Measurements from ENCODE around the gene CLASP2. TPM values are rescaled to one million over a fixed set of nuclear protein-coding genes. Genes with fewer than 3 reads are reported as not detected.

The CLASP2 gene
- total and polyA plus RNA-seq, 2 of the 4 experiments (the other 2 are of a cell fraction): 11.9 to 49.1 TPM

DNA sequence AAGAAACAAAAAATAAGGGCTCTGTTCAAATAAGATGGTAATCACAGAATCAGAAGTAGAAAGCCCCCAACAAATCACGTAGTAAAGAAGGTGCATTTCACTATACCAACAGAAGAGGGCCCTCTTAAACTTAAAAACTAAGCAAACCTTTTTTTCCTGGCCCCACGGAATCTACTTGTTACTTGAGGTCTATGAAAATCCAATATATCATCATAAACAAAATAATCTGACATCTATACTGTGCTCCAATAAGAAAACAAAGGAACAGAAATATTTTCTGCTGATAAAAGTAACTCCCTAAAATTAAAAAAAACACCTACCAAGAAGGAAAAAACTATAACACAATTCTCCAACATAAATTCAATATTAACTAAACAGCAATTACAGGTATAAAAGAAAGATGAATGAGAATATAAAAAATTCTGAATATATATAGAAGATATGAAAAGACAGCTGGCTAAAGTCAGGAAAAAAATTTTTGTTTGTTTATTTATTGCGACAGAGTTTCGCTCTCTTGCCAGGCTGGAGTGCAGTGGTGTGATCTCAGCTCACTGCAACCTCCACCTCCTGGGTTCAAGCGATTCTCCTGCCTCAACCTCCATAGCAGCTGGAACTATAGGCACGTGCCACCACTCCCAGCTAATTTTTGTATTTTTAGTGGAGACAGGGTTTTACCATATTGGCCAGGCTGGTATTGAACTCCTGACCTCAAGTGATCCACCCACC is 81.8 kb downstream of the CLASP2 start (continued):
- TF ChIP-seq, protein P1, sequence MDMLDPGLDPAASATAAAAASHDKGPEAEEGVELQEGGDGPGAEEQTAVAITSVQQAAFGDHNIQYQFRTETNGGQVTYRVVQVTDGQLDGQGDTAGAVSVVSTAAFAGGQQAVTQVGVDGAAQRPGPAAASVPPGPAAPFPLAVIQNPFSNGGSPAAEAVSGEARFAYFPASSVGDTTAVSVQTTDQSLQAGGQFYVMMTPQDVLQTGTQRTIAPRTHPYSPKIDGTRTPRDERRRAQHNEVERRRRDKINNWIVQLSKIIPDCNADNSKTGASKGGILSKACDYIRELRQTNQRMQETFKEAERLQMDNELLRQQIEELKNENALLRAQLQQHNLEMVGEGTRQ (IDR thresholded peaks at IDR 0.05; ENCODE audit: low read depth, low read length): no peak

DNA sequence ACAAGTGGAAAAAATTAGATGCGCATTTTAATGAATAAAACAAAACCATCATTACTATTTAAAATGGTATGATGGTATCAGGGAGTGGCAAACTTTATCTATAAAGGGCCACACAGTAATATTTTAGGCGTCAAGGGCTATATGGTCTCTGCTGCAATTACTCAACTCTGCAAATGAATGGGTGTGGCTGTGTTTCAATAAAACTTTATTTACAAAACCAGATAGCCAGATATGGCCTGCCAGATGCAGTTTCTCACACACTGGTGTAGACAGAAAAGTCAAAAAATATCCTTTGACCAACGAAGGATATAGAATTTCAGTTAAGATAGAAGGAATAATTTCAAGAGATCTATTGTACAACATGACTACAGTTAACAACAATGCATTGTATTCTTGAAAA is 83.8 kb downstream of the CLASP2 start:
- POLR2A ChIA-PET (ENCODE audit: unreplicated experiment): no interaction called here
- peaks cover 0 to 5% of the 10 kb centered on the region in 2 experiments; a peak in 1 of 4 replicates for H3K79me1 ChIP-seq (ENCODE audit: low read depth in 1 of 2, low read length in 2 of 2)
- H3K4ac ChIP-seq (ENCODE audit: low read depth, low read length): no peak overlapping the region
- no peak overlapping the region for H3K4me2 ChIP-seq (ENCODE audit: low read depth, low read length)
- no CpG with 5 or more reads among the region's 3 CpGs for WGBS, 2 experiments (ENCODE audit: extremely low coverage in 2 of 2, insufficient read length in 1 of 2)
- no peak overlapping the region for H2AFZ ChIP-seq (replicated peaks; ENCODE audit: low read length, poor library complexity)
- H2AK5ac ChIP-seq (ENCODE audit: low read depth, low read length): no peak overlapping the region
- no peak overlapping the region for H2BK5ac ChIP-seq (ENCODE audit: low read depth, low read length, poor library complexity, severe bottlenecking)
- no peak overlapping the region for H3K14ac ChIP-seq (replicated peaks; ENCODE audit: low read depth, low read length)
- no peak overlapping the region for H3K56ac ChIP-seq (ENCODE audit: extremely low read depth, insufficient read depth, low read length)
- H3K27me3 ChIP-seq (ENCODE audit: control insufficient read depth, insufficient read depth, low read length): no peaks in the 10 kb centered on the region
- H2BK120ac ChIP-seq (ENCODE audit: low read depth, low read length): no peak overlapping the region
- CTCF ChIA-PET: no interaction called here
- no TSS peak for BruUV-seq (replicated peaks)
- DNase-seq (no peak), ATAC-seq (ENCODE audit: low read depth) (no peak)
- H4K91ac ChIP-seq (ENCODE audit: insufficient read depth, low read depth, low read length): no peak overlapping the region
- H3K4me1 ChIP-seq (ENCODE audit: control insufficient read depth, insufficient read depth, low read length): no peaks in the 10 kb centered on the region
- no peaks in the 10 kb centered on the region for H3K36me3 ChIP-seq (ENCODE audit: control insufficient read depth, insufficient read depth, low read length)
- no peak overlapping the region for H2BK20ac ChIP-seq (ENCODE audit: low read depth, low read length)
- no peak overlapping the region for H3K9ac ChIP-seq (ENCODE audit: low read depth, low read length)
- dilution Hi-C loops (cut with HindIII; ENCODE audit: low sequenced_read_pairs, unreplicated experiment): no loop called here
- H3K9me1 ChIP-seq (ENCODE audit: insufficient read depth, low read length): no peaks in the 10 kb centered on the region
- H2BK15ac ChIP-seq (ENCODE audit: low read depth, low read length): no peak overlapping the region
- H4K8ac ChIP-seq (ENCODE audit: low read depth in 2 of 2, low read length in 2 of 2): no peak overlapping the region
- H3K9me3 ChIP-seq (ENCODE audit: control insufficient read depth, insufficient read depth, low read length): no peaks in the 10 kb centered on the region
- H4K5ac ChIP-seq (ENCODE audit: low read depth, low read length): no peak overlapping the region
- no peaks in the 10 kb centered on the region for H4K20me1 ChIP-seq (ENCODE audit: insufficient read depth, low read length)
- H3K23ac ChIP-seq (ENCODE audit: low read depth, low read length): no peak overlapping the region
- in situ Hi-C loops (cut with MboI; ENCODE audit: low sequenced_read_pairs): no loop called here
- intact Hi-C loops (cut with micrococcal nuclease): no loop called here
- no peak overlapping the region for H3K4me3 ChIP-seq (ENCODE audit: insufficient read depth, low read depth, low read length)
- no peak overlapping the region for H2AK9ac ChIP-seq (replicated peaks; ENCODE audit: low read depth, low read length, poor library complexity)
- H3K27ac ChIP-seq (ENCODE audit: insufficient read depth, low read length): no peak overlapping the region
- H3K18ac ChIP-seq (ENCODE audit: low read depth, low read length): no peak overlapping the region
- TF ChIP-seq MXI1 (IDR thresholded peaks at IDR 0.05; ENCODE audit: borderline replicate concordance, low read depth, low read length) (no peak), RCOR1 (IDR thresholded peaks at IDR 0.05; ENCODE audit: insufficient replicate concordance, low read length) (no peak), MAFK (IDR thresholded peaks at IDR 0.05; ENCODE audit: low read depth, low read length) (no peak), BHLHE40 (IDR thresholded peaks at IDR 0.05; ENCODE audit: low read depth, low read length) (no peak), MAZ (IDR thresholded peaks at IDR 0.05; ENCODE audit: borderline replicate concordance, low read depth, low read length) (no peak), RAD21 (IDR thresholded peaks at IDR 0.05; ENCODE audit: low read length) (no peak), FOS (IDR thresholded peaks at IDR 0.05; ENCODE audit: low read depth, low read length) (no peak), CEBPB (IDR thresholded peaks at IDR 0.05; ENCODE audit: low read depth, low read length) (no peak)
- TF ChIP-seq, protein P1 (IDR thresholded peaks at IDR 0.05; ENCODE audit: low read depth, low read length): no peak
- TF ChIP-seq, protein P2, sequence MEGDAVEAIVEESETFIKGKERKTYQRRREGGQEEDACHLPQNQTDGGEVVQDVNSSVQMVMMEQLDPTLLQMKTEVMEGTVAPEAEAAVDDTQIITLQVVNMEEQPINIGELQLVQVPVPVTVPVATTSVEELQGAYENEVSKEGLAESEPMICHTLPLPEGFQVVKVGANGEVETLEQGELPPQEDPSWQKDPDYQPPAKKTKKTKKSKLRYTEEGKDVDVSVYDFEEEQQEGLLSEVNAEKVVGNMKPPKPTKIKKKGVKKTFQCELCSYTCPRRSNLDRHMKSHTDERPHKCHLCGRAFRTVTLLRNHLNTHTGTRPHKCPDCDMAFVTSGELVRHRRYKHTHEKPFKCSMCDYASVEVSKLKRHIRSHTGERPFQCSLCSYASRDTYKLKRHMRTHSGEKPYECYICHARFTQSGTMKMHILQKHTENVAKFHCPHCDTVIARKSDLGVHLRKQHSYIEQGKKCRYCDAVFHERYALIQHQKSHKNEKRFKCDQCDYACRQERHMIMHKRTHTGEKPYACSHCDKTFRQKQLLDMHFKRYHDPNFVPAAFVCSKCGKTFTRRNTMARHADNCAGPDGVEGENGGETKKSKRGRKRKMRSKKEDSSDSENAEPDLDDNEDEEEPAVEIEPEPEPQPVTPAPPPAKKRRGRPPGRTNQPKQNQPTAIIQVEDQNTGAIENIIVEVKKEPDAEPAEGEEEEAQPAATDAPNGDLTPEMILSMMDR (conservative IDR thresholded peaks at IDR 0.05; ENCODE audit: low read depth, low read length): no peak
- TF ChIP-seq, protein P3, sequence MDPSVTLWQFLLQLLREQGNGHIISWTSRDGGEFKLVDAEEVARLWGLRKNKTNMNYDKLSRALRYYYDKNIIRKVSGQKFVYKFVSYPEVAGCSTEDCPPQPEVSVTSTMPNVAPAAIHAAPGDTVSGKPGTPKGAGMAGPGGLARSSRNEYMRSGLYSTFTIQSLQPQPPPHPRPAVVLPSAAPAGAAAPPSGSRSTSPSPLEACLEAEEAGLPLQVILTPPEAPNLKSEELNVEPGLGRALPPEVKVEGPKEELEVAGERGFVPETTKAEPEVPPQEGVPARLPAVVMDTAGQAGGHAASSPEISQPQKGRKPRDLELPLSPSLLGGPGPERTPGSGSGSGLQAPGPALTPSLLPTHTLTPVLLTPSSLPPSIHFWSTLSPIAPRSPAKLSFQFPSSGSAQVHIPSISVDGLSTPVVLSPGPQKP (IDR thresholded peaks at IDR 0.05; ENCODE audit: borderline replicate concordance, low read depth, low read length): no peak

Measured in IMR-90 (cell line).